ENCODE results near the gene DNAH5.

- TF ChIP-seq CTCF (IDR thresholded peaks at IDR 0.05) (no peak), EZH2 (IDR thresholded peaks at IDR 0.05; ENCODE audit: borderline replicate concordance, insufficient read depth, low read depth, low read length, poor library complexity, severe bottlenecking) (no peak)
Observed at GRCh38 chr5:13698885-13699284, 245.6 kb downstream of the DNAH5 start.
